Loucy (cell line): ENCODE data around the gene KCNA2.

Source experiments
- CTCF ChIP-seq: fragments of 200-600 bp; sonication (generic); conservative IDR thresholded peaks from 2 replicates; pipeline ENCODE4 v1.5.1; 2014; ENCODE audit warnings: mild to moderate bottlenecking, antibody characterized with exemption, low read length
- EZH2phosphoT487 ChIP-seq: fragments of 200-600 bp; IDR thresholded peaks from 2 replicates; pipeline ENCODE4 v1.6.1; 2018; ENCODE audit warnings: antibody characterized with exemption, mild to moderate bottlenecking, moderate library complexity, borderline replicate concordance

- TF ChIP-seq CTCF = no peak
- no peak for TF ChIP-seq EZH2phosphoT487
Observed at GRCh38 chr1:110650609-110651008, 44.5 kb upstream of the KCNA2 start.
